Measurements from ENCODE around the gene ALDH1L1.

Gene ALDH1L1

DNA sequence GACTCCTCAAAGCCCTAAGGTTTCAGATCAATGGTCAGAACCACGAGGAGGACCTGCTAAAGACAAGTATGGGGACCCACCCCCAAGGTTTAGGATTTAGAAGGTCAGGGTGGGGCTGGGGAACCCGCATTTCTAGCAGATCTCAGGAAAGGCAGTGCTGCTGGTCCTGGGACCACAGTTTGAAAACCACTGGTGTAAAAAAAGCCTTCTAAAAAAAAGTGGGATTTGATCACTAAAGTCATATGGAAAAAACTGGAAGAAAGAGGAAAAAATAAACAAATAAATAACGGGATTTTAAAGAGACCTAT is 97.3 kb downstream of the ALDH1L1 start:
- TF ChIP-seq RARB (CRISPR knock-in tag; IDR thresholded peaks at IDR 0.05) (no peak), ESRRG (CRISPR knock-in tag; IDR thresholded peaks at IDR 0.05) (no peak), ZFP3 (CRISPR knock-in tag; IDR thresholded peaks at IDR 0.05) (no peak), TCF4 (CRISPR knock-in tag; IDR thresholded peaks at IDR 0.05; ENCODE audit: borderline replicate concordance) (no peak)
- no peak for ATAC-seq

- TF ChIP-seq CSDC2 (CRISPR knock-in tag; IDR thresholded peaks at IDR 0.05) (no peak), OSR1 (CRISPR knock-in tag; IDR thresholded peaks at IDR 0.05) (no peak), TCF4 (CRISPR knock-in tag; IDR thresholded peaks at IDR 0.05; ENCODE audit: borderline replicate concordance) (no peak), ZFP3 (CRISPR knock-in tag; IDR thresholded peaks at IDR 0.05) (no peak), TOX (CRISPR knock-in tag; IDR thresholded peaks at IDR 0.05; ENCODE audit: borderline replicate concordance) (no peak), BACH2 (CRISPR knock-in tag; IDR thresholded peaks at IDR 0.05; ENCODE audit: borderline replicate concordance) (no peak), ZNF8 (CRISPR knock-in tag; IDR thresholded peaks at IDR 0.05) (no peak)
- TF ChIP-seq, protein P1, sequence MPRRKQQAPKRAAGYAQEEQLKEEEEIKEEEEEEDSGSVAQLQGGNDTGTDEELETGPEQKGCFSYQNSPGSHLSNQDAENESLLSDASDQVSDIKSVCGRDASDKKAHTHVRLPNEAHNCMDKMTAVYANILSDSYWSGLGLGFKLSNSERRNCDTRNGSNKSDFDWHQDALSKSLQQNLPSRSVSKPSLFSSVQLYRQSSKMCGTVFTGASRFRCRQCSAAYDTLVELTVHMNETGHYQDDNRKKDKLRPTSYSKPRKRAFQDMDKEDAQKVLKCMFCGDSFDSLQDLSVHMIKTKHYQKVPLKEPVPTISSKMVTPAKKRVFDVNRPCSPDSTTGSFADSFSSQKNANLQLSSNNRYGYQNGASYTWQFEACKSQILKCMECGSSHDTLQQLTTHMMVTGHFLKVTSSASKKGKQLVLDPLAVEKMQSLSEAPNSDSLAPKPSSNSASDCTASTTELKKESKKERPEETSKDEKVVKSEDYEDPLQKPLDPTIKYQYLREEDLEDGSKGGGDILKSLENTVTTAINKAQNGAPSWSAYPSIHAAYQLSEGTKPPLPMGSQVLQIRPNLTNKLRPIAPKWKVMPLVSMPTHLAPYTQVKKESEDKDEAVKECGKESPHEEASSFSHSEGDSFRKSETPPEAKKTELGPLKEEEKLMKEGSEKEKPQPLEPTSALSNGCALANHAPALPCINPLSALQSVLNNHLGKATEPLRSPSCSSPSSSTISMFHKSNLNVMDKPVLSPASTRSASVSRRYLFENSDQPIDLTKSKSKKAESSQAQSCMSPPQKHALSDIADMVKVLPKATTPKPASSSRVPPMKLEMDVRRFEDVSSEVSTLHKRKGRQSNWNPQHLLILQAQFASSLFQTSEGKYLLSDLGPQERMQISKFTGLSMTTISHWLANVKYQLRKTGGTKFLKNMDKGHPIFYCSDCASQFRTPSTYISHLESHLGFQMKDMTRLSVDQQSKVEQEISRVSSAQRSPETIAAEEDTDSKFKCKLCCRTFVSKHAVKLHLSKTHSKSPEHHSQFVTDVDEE (CRISPR knock-in tag; IDR thresholded peaks at IDR 0.05): no peak
- ATAC-seq: no peak
Observed at GRCh38 chr3:126082362-126083137, 97.8 kb downstream of the ALDH1L1 start.

- no peak; the same call in 2 of the 3 replicates for ATAC-seq
- TF ChIP-seq ZNF8 (CRISPR knock-in tag; IDR thresholded peaks at IDR 0.05) (no peak), ZC3H10 (CRISPR knock-in tag; IDR thresholded peaks at IDR 0.05) (no peak), TOX (CRISPR knock-in tag; IDR thresholded peaks at IDR 0.05; ENCODE audit: borderline replicate concordance) (no peak), CSDC2 (CRISPR knock-in tag; IDR thresholded peaks at IDR 0.05) (no peak), ZNF565 (CRISPR knock-in tag; conservative IDR thresholded peaks at IDR 0.05; ENCODE audit: low read depth) (no peak), OSR1 (CRISPR knock-in tag; IDR thresholded peaks at IDR 0.05) (no peak), POU6F1 (CRISPR knock-in tag; IDR thresholded peaks at IDR 0.05; ENCODE audit: borderline replicate concordance, low read depth) (no peak), PPARA (CRISPR knock-in tag; IDR thresholded peaks at IDR 0.05; ENCODE audit: borderline replicate concordance) (no peak)
Observed at GRCh38 chr3:126081618-126082361, 98.6 kb downstream of the ALDH1L1 start.

DNA sequence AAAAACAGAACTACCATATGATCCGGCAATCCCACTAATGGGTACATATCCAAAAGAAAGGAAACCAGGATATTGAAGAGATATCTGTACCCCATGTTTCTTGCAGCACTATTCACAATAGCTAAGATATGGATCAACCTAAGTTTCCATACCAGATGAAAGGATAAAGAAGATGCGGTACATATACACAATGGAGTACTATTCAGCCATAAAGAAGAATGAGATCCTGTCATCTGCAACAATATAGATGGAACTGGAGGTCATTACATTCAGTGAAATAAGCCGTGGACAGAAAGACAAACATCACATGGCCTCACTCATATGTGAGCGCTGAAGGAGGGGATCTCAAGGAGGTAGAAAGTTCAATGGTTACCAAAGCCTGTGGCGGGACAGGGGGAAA is 99.4 kb downstream of the ALDH1L1 start:
- no peak for ATAC-seq
- TF ChIP-seq ZNF8 (CRISPR knock-in tag; IDR thresholded peaks at IDR 0.05) (peak; percentile 73), CSDC2 (CRISPR knock-in tag; IDR thresholded peaks at IDR 0.05) (no peak), PPARA (CRISPR knock-in tag; IDR thresholded peaks at IDR 0.05; ENCODE audit: borderline replicate concordance) (no peak)
- TF ChIP-seq, protein P2, sequence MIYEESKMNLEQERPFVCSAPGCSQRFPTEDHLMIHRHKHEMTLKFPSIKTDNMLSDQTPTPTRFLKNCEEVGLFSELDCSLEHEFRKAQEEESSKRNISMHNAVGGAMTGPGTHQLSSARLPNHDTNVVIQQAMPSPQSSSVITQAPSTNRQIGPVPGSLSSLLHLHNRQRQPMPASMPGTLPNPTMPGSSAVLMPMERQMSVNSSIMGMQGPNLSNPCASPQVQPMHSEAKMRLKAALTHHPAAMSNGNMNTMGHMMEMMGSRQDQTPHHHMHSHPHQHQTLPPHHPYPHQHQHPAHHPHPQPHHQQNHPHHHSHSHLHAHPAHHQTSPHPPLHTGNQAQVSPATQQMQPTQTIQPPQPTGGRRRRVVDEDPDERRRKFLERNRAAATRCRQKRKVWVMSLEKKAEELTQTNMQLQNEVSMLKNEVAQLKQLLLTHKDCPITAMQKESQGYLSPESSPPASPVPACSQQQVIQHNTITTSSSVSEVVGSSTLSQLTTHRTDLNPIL (CRISPR knock-in tag; IDR thresholded peaks at IDR 0.05; ENCODE audit: low read depth): no peak

DNA sequence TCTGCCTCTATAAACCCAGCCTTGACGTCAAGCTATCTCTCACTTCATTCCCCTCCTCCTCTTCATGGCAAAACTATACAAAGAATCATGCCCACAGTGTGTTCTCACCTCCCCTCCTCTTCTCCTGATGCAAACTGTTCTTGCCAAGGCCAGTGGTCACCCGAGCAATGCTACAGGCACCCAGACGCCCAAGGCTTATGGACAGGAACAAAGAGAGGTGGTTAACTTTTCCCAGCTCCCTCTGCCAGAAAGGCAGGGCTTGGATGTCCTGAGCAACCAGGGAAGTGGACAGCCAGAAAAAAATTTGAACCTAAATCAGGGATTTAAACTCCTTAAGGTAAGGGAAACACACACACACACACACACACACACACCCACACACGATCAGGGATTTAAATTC is 101.5 kb downstream of the ALDH1L1 start:
- no peak for ATAC-seq
- TF ChIP-seq SNAI2 (CRISPR knock-in tag; IDR thresholded peaks at IDR 0.05) (no peak), ZNF8 (CRISPR knock-in tag; IDR thresholded peaks at IDR 0.05) (no peak), TCF4 (CRISPR knock-in tag; IDR thresholded peaks at IDR 0.05; ENCODE audit: borderline replicate concordance) (no peak), GLIS3 (CRISPR knock-in tag; IDR thresholded peaks at IDR 0.05) (no peak)

DNA sequence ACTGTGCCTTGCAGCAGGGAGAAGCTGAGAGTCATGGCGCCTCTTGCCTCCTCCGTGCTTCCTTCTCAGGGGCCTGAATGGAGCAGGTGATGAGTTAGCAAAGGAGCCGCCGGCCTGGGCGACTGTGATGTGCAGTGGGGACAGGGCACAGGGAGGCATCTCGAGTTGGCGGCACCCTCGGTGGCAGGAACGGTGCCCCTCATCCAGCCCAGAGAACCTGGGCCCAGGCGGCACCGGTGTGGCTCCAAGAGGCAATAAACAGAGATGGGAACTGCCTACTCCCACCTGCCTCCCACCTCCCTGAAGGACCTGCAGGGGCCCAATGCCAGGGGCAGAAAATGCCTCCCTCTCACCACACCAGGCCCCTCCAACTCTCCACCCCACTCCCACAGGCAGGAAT is 102.6 kb downstream of the ALDH1L1 start:
- no peak for ATAC-seq
- TF ChIP-seq ZFP30 (CRISPR knock-in tag; IDR thresholded peaks at IDR 0.05) (no peak), ESRRG (CRISPR knock-in tag; IDR thresholded peaks at IDR 0.05) (no peak), ZC3H10 (CRISPR knock-in tag; IDR thresholded peaks at IDR 0.05) (no peak), ARNTL (CRISPR knock-in tag; IDR thresholded peaks at IDR 0.05; ENCODE audit: borderline replicate concordance, low read depth) (no peak), RARB (CRISPR knock-in tag; IDR thresholded peaks at IDR 0.05) (no peak), BACH2 (CRISPR knock-in tag; IDR thresholded peaks at IDR 0.05; ENCODE audit: borderline replicate concordance) (no peak), TOX (CRISPR knock-in tag; IDR thresholded peaks at IDR 0.05; ENCODE audit: borderline replicate concordance) (no peak), SNAI2 (CRISPR knock-in tag; IDR thresholded peaks at IDR 0.05) (no peak), ZNF565 (CRISPR knock-in tag; conservative IDR thresholded peaks at IDR 0.05; ENCODE audit: low read depth) (no peak), ZNF8 (CRISPR knock-in tag; IDR thresholded peaks at IDR 0.05) (no peak), OSR1 (CRISPR knock-in tag; IDR thresholded peaks at IDR 0.05) (no peak)
- TF ChIP-seq, protein P2 (CRISPR knock-in tag; IDR thresholded peaks at IDR 0.05; ENCODE audit: low read depth): no peak
- TF ChIP-seq, protein P1 (CRISPR knock-in tag; IDR thresholded peaks at IDR 0.05): no peak

Measured in SK-N-SH treated with all-trans-retinoic acid at 6 μM for 48 hours (cell line).